Measurements from ENCODE around the gene CALD1. TPM values are rescaled to one million over a fixed set of nuclear protein-coding genes. Genes with fewer than 3 reads are reported as not detected.

The CALD1 gene
- total RNA-seq, 1 experiment from 2014 or later = 39.9 TPM

DNA sequence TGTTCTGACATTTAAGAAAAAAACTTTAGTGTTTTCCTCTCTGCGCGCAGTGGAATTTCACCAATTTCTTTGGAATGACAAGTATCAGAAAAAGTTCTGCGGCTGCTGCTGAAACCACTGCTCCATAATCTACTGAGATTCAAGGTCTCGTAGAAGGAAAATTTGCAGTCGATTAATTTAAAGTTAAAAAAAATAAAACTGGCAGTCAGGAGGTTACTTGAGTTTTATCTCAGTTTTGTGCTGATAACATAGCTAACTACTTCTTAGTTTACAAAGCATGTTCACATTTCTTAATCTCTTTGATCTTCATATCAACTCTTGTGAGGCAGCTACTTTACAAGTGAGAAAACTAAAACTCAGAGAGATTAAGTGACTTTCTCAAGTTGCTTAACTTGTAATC lies 18.2 kb upstream of the CALD1 start:
- DNase-seq (ENCODE audit: extremely low read depth, low read depth) = no peak

DNA sequence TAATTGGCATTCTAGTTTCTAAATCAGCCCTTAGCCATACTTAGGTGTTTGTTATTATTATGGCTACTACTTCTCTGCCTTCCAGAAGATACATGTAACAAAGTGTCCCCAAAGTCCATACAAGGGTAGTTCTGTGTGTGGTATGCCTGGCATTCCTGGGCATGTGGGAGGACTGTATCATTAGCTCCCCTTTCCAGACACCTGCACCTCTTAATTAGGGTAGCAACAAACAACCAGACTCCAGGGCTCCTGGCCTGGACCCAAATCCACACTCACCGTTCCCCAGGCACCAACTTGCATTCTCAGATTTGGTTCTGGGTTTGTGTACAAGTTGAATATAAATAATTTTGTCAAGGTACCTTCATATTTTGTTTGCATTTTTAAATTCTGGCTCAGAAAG lies 15.5 kb upstream of the CALD1 start:
- no peak for DNase-seq (ENCODE audit: extremely low read depth, low read depth)

DNA sequence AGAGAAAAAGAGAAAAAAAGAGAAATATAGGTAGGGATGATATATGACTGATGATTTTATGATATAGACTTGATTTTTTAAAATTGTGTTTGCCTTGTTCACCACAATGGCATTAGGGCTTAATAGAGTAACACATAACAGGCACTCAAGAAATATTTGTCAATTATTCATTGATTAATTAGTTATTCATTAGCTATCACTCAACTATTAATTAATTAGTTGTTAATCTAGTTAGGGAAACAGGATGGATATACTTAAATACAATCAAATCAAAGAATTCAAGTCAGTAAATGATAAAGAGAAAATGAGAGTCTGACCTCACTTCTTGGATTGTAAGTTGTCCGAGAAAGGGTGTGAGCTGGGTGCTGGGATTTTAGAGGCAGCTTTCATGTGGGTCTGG lies 15.1 kb upstream of the CALD1 start:
- DNase-seq (ENCODE audit: extremely low read depth, low read depth) = no peak

DNA sequence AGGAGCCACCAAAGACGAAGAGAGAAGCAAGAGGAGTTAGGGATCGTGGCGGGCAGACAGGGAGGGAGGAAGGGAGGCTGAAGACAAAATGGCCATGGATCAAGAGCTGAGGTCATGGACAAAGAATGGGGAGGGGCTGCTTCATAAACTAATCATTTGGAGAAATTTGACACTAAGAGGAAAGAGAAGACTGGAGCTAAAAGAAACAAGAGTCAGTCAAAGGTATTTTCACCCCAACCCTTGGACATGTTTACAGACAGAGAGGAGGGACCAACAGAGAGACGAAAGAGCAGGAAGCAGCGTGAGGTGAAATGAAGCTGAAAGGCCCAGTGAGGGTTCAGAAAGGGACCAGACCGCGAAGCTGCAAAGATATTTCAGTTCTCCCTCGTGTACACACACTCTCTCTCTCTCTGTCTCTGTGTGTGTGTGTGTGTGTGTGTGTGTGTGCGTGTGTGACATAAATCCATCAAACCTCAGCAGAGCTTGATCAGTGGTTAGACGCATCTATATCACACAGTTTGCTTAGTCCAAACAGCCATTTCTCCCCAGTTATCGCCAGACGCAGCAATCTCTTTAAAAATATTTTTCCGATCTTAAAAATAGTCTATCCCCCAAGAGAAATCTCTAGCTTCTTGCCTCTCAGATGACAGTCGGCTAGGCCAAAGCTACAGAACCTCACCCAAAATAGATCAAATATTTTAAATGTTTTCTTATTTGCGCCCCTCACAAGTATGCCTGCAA lies 12.5 kb upstream of the CALD1 start:
- no peak for DNase-seq (ENCODE audit: extremely low read depth, low read depth)

DNA sequence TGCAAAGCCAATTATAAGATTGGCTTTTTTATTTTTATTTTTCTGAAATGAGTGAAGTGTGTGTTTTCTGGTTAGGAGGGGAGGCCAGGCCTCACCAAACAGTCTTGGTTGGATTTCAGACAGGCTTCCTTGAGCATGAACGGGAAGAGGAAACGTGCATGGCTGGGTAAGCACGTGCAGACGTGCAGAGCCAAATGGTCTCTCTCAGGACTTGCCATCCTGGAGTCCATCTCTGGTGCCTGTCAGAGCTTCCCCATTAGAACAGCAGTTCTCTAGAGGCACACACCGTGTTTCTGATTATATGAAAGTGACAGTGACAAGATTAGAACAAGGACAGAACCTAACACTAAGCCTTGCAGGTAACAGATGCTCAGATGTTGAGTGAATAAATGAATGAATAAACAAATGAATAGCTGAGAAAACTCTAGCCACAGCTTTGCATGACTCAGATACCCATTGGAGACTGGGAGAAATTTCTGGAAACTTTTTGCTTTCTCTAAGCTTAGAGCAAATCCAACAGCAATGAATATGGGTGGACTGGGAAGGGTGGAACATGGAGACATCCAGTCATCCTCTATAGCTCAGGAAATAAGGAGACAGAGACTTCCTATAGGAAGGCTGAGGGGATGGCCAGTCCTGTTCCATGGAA lies 11.8 kb upstream of the CALD1 start:
- no peak for DNase-seq (ENCODE audit: extremely low read depth, low read depth)

DNA sequence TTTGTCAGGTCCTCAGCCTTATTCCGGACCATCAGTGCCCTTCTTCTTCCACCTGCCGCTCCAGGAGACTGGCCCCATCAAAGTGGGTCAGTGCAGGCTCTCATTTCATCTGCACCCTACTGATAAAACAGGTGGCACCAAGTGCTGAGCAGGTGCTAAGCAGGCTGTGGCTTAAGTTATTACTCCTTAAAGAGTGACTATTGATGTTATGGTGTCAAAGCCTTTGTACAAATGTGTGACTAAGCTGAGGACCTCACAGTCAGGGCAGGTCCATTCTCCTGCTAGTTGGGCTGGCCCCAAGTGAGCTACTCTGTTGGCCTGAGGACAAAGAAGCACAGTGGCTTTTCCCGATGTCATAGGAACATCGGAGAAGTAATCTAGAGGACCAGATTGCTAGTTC lies 11.2 kb upstream of the CALD1 start:
- DNase-seq (ENCODE audit: extremely low read depth, low read depth) = no peak

DNA sequence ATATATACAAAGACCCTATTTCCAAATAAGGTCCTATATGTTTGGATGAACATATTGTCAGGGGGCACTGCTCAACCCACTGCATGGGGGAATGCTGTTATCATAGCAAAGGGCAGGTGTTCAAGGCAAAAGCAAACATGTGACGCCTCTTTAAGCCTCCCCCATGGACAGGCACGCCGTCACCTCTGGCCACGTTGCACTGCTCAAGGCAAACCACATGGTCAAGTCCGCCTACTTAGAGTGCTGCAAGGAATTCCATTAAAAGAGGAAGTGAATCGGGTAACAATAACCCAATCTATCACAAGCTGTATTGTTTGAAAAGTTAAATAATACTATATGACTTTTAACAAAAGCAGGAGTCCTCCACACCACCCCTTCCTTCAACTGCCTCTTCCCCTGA lies 8.8 kb upstream of the CALD1 start:
- DNase-seq (ENCODE audit: extremely low read depth, low read depth) = no peak

DNA sequence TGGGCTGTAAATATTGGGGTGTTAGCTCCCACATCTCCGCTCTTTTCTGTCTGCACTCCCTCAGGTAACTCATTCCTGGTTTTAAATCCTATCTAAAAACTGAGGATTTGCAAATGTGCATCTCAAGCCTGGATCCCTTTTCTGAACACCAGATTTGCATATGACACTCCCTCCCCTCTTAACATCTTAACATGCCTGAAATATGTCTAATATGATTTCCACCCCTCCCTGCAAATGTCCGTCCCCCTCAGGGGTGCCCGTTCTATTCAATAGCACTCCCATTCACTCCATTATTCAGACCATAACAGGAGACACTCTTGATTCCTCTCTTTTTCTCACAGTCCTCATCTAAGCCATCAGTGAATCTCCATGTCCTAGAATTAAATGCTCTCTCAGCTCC lies 8.3 kb upstream of the CALD1 start:
- no peak for DNase-seq (ENCODE audit: extremely low read depth, low read depth)

DNA sequence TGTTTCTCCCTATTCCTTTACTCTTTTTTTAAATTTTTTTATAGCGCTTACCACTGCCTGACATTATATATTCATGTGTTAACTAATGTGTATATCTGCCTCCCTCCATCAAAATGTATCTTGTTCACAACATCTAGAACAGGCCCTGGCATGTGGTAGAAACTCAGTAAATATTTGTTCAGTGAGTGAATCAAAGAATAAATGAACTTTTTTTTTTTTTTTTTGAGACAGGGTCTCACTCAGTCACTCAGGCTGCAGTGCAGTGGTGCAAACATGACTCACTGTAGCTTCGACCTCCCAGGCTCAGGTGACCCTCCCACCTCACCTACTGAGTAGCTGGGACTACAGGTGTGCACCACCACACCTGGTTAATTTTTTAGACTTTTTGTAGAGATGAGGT lies 7.5 kb upstream of the CALD1 start:
- DNase-seq (ENCODE audit: extremely low read depth, low read depth) = no peak

DNA sequence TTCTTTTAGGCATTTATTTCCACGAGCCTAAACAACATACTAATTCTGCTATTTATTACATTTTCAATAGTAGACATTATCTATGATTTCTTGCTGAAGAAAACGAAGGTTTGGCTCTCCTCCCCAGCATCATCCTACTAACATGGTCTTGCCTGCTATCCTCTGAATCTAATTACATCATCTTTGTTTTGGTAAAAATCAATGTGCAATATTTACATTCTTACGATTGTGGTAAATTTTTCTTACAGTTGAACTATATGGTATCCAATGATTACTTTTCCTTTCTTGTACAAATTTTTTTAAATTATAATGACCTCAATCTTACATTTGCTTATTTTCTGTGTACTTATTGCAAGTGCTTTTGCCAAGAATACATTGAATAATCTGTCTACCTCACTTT lies 7.0 kb upstream of the CALD1 start:
- DNase-seq (ENCODE audit: extremely low read depth, low read depth) = no peak

DNA sequence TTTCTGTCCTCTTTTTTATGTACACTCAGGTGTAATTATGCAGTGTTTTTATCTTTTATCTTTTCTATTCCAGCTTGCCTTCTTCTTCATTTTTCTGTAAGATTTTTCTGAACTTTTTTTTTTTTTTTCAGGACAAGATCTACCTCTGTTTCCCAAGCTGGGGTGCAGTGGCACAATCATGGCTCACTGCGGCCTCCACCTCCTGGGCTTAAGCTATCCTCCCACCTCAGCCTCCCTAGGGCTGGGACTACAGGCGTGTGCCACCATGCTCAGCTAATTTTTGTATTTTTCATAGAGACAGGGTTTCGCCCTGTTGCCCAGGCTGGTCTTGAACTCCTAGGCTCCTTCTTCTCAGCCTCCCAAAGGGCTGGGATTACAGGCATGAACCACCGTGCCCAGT lies 6.3 kb upstream of the CALD1 start:
- DNase-seq (ENCODE audit: extremely low read depth, low read depth) = no peak

DNA sequence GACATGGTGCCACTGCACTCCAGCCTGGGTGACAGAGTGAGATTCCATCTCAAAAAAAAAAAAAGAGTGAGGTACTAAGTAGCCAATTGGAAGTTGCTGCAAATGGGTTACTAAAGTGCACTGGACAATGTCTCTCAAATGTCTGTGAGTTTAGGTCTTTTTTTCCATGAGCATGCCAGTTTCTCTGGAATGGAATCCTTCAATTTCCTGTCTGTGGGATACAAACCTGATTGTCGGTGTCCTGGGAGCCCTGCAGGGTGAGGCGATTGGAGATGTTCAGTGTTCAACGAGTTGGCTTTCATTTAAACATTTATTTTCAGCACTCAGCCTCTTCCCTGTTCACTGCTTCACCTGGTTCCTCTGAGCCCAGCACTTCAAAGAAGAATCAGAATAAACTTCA lies 5.3 kb upstream of the CALD1 start:
- DNase-seq (ENCODE audit: extremely low read depth, low read depth) = no peak

DNA sequence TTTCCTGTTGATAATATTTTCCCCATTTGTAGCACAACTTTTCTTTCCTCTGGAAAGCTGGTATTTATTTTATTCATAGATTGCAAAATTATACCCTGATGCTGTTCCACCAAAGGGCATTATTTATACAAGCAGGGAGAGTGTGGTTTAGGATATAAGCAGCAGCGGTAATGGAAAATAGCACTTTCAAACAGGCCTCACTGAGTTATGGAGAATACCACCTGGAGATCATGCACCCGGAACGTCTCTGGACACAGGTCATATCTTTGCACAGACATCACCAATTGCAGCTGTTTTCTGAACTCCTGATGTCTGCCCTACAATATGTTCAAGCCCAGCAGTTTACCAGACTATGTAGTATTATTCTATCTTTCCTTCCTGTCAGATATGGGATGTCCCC lies 2.0 kb upstream of the CALD1 start:
- DNase-seq (ENCODE audit: extremely low read depth, low read depth) = no peak

DNA sequence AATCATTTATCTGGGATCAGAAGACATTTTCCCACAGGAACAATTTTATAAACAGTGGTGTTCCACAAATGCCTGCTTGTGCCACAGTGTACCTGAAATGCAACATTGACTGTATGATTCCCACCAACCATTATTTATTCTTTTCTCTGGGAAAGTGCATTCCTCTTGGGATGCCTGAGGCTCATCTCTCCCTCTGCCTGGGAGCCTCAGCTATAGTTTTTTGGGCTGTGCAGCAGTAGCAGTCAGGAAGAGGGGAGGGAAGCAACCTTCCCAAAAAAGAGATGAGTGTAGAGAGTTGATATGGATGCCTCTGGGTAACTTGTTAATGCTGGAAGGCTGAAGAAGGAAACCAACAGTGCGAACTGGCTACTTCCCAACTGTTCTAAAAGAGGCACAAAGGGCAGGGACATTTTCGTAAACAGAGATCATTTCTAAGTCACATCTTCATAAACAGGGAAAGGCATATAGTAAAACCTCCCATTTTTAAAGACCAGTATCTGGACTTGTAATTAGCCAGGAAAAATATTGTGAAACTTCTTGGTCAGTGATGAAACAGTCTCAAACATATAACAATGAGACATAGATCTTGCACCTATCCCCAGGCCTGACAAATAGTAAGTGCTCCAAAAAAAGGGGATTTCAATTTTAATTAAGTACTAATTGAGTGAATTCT lies 1.4 kb upstream of the CALD1 start:
- DNase-seq (ENCODE audit: extremely low read depth, low read depth) = no peak

DNA sequence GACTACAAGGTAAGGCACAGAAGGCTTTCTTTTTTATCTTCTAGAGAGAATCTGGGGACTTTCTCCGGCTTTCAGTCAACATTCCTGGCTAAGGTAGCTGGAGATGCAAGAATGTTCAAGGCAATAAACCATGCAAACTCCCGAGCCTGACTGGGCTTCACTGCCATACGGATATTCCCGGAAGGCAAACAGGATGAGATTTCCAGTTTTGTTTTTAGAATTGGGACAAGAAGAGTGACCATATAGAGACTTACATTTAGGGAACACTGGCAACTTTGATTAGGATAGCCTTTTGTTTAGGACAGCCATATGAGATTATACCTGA lies 269 bp downstream of the CALD1 start:
- no peak for DNase-seq (ENCODE audit: extremely low read depth, low read depth)

DNA sequence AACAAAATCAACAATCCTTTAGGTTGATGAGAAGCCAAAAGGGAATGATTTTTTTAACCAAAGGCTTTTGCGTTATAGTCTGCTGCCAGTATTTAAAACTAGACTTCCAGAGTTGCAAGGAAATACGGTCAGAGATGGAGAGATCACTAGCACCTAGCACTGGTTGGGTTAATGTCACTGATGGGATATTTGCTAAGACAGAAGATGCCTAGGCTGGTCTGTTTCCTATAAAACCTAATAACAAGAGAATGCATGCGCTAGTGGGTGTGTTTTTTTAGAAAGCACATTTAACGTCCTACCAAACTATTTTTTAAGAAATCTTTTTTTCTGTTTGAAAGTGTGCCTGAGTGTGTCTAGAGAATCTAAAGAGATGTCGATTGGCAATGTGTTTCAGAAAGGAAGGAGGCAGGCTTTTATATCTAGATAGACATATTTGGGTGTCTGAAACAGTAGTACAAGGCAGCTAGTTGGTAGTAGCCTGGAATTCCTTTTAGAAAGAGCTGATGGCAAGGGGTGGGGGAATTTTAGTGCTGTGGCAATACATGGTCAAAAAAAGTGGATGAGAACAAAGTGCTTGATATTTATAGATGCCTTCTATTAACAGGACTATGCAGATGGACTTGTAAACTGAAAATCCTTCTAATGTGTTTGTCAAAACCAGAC lies 863 bp downstream of the CALD1 start:
- no peak for DNase-seq (ENCODE audit: extremely low read depth, low read depth)

DNA sequence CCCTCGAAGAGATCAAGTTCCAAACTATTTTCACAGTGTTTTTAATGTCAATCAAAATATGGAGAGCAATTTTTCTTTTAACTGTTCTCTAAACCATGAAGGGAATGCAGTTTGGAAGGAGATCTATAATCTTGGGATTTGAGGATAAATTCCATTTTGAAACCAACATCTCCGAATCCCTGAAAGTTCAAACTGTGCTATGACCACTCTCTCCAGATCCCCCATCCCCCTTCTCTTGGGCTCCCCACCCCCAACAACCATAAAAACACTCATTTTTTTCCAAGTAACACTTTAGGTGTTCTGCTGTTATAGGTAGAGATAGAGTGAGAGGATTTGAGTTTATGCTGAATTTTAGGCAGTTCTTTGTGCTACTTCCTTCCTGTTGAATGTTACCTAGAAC lies 1.7 kb downstream of the CALD1 start:
- no peak for DNase-seq (ENCODE audit: extremely low read depth, low read depth)

DNA sequence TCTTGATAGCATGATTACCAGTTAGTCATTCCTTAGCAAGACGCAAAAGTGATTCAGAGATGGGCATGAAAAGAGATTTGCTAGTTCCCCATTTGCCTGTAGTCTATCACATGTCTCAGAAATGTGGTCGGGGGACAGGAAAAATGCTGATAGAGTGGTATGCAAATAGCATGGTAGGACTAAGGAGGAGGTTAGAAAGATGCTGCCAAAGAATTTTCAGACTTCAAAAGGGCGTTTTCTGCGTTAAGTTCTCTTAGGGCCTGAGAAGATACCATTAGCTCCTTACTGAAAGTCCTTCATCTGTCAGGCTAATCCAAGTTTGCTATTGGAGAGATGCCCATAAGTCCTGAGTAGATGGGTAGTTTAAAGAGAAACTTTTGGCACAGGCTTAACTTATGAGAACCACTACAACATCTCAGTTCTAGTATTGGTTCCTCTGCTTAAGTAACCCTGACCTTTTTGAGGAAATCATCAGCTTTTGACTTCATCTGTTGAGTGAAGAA lies 2.7 kb downstream of the CALD1 start:
- DNase-seq (ENCODE audit: extremely low read depth, low read depth) = no peak

DNA sequence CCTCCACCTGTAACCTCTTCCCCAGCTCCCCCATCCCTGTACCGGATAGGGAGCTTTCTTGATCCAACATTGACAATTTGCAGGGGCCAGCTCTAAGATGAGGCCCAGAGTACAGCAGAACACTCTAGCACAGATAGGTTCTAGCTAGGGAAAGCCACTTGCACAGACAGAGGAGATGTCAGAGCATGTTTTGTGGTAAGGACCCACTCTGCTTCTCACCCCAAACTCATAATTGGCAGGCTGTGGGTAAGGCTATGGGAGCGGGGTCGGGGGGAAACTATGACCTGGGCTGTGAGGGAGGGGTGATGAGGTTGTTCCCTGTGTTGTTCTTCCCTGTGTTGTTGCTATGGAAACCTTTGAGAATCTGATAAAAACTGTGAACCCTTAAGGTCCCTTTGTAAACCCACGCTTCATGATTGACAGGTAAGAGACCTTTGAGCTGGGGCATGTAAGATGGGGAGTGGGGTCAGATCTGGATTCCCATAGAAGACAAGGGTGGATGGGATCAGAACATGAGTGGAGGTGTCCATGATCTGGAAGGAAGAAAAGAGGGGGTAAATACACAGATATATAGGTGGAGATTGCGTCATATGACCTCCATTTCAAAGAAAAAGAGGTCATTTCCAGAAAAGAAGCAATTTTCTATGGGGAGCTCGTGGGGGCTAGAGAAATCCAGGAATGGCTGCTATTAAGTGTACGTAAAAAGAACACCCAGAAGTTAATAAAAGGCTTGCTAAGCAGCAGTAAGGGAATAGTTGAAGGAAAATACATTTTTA lies 4.0 kb downstream of the CALD1 start:
- no peak for DNase-seq (ENCODE audit: extremely low read depth, low read depth)

DNA sequence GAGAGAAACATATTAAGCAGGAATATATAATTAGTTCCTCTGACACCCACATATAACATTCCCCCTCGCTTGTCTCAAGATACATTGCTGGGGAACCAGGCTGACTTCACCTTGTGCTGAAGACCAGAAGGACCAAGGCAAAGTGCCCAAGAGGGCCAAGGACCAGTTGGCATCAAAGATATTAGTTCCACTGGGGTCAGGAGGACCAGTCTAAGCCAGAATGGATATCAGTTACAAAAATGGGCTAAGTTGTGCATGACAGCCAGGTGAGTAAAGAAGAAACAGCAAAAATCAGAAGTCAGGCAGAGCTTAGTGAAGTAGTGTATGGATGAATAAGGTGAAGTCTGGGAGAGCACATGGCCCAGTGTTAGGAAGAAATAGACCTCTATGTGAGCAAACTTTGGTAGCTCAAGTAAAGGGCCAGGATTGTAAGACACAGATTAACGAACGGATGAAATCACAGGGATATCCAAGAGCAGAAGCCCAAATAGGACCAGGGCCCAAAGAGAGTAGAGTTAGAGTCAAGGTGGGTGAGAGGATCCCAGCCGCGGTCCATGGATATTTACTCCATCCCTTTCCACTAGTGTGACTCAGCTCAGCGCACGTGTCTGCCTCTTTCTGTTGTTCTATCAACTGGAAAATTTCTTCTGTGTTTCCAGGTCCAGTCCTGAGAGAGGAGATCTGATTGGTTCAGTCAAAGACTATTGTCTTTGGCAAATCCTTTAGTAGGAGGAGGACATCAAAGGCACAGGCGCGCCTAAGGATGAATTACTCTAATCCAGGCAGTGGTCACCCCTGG lies 5.0 kb downstream of the CALD1 start:
- DNase-seq (ENCODE audit: extremely low read depth, low read depth) = no peak

Measured in NCI-H460 (cell line).